Coronary artery (tissue), 2 donors: ENCODE results near the gene CBFA2T2.

ENCODE experiments used
- DNase-seq: peaks from one replicate; pipeline ENCODE4 v3.0.0-alpha.2; 2017; ENCODE audit warnings: low spot score
- H3K27ac ChIP-seq, 2 donors: fragments of 200-600 bp; sonication (generic); one replicate each; pipeline ENCODE4 v1.5.1; 2016 to 2019
- H3K4me3 ChIP-seq: fragments of 200-600 bp; sonication (generic); 2 replicates; pipeline ENCODE4 v1.5.1; 2016; ENCODE audit warnings: mild to moderate bottlenecking, moderate library complexity
- TF ChIP-seq, protein P1 (sequence below): fragments of 200-600 bp; sonication (generic); IDR thresholded peaks from one replicate; pipeline ENCODE4 v1.5.1; 2019; ENCODE audit warnings: antibody characterized with exemption

The CBFA2T2 gene

DNA sequence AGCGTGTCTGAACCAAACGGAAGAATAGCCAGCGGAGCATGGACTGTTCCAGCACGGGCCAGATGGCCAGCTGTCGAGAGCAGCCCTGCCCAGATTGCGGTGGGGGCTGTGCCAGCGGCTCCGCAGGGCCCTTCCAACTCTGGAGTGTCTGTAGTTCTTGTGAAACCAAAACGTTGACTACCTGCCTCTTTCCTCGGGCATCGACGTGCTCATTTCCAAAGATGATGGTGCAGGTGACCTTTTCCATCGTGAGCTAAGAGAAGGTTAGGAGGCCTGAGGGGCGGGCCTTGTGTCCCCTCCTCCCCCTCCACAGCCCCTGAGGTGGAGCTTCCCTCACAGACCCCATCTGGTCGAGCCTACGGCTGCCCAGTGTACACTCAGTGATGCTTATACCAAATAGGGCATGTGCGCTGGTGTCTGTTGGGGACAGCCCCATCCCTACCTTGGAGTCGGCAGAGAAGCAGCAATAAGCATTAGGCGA lies 159.3 kb downstream of the CBFA2T2 start:
- no peak overlapping the region for H3K4me3 ChIP-seq
- peak overlapping the region; percentile 11 to 39 for H3K27ac ChIP-seq
- DNase-seq: no peak
- TF ChIP-seq, protein P1, sequence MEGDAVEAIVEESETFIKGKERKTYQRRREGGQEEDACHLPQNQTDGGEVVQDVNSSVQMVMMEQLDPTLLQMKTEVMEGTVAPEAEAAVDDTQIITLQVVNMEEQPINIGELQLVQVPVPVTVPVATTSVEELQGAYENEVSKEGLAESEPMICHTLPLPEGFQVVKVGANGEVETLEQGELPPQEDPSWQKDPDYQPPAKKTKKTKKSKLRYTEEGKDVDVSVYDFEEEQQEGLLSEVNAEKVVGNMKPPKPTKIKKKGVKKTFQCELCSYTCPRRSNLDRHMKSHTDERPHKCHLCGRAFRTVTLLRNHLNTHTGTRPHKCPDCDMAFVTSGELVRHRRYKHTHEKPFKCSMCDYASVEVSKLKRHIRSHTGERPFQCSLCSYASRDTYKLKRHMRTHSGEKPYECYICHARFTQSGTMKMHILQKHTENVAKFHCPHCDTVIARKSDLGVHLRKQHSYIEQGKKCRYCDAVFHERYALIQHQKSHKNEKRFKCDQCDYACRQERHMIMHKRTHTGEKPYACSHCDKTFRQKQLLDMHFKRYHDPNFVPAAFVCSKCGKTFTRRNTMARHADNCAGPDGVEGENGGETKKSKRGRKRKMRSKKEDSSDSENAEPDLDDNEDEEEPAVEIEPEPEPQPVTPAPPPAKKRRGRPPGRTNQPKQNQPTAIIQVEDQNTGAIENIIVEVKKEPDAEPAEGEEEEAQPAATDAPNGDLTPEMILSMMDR: no peak

DNA sequence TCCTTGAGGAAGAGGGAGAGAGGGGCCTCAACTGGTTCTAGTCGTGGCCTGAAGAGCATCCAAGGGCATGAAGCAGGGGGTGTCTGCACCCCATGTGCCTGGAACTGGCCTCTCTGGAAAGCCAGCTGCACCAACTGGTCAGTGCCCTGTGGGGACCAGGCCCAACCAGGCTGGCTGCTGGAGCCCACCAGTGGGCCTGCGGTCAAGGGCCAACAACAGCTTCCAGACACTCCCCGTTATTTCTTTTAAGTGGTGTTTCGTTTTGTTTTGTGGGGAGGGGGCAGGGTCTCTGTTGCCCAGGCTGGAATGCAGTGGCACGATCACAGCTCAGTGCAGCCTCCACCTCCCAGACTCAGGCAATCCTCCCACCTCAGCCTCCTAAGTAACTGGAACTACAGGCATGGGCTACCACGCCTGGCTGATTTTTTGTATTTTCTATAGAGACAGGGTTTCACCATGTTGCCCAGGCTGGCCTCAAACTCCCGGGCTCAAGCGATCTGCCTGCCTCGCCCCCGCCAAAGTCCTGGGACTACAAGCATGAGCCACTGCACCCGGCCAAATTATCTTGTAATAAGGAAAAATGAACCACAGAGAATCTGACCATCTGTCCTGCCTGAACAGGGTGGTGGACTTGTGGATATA lies 160.3 kb downstream of the CBFA2T2 start:
- H3K4me3 ChIP-seq: no peak overlapping the region
- TF ChIP-seq, protein P1: no peak
- H3K27ac ChIP-seq: no peak overlapping the region
- no peak for DNase-seq

DNA sequence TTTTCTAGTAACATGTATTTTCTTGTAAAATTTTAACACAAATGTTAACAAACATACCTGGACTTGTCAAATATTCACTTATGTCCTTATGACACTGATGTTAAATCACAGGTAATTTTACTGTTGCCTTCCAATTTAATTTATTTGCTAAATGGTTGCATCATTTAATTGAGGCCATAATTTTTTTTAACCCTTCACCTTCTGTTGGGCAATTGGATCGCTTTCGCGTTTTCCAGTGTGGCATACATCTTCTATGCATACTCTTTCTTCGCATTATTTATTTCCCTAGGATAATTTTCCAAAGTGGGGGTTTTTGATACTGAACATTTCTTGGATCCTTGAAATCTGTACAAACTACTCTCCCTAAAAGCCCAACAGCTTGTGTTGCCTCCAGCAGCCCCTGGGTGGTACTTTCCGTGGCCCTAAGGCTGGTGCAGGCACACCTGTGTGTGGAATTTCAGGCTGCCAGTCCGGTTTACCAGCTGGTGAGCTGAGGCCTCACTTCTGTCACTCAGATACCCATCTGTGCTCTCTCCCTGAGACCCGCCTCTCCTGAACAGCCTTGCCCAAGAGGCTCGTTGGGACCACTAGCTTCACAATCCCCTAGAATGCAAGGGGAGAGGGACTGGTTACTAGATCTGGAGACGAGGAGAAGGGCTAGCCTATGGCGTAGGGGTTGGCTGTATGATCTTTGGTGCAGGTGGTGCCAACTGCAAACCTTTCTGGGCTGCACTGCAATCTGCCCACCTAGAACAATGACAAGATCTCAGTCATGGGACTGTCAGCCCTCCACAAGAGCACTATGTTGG lies 161.1 kb downstream of the CBFA2T2 start:
- no peak overlapping the region for H3K4me3 ChIP-seq
- DNase-seq: no peak
- no peak overlapping the region for H3K27ac ChIP-seq
- TF ChIP-seq, protein P1: no peak

DNA sequence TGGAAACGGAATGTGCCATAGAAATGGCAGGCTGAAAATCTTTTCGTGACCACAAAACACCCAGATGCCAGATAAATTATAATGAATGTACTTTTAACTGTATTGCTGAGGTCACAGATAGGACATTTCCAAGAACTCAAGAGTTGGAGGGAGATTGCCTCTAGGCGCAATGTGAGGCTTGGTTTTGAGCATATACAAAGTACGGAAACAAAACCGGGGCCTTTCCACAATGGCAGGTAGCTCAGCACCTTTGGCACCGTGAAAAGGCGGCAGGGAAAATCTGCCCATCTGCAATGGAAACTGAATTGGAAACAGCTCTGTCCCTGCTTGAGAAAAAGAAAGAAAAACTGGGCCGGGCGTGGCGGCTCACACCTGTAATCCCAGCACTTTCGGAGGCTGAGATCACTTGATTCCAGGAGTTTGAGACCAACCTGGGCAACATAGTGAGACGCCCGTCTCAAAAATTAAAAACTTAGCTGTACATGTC lies 161.7 kb downstream of the CBFA2T2 start:
- TF ChIP-seq, protein P1: no peak
- no peak overlapping the region for H3K27ac ChIP-seq
- no peak for DNase-seq
- no peak overlapping the region for H3K4me3 ChIP-seq

DNA sequence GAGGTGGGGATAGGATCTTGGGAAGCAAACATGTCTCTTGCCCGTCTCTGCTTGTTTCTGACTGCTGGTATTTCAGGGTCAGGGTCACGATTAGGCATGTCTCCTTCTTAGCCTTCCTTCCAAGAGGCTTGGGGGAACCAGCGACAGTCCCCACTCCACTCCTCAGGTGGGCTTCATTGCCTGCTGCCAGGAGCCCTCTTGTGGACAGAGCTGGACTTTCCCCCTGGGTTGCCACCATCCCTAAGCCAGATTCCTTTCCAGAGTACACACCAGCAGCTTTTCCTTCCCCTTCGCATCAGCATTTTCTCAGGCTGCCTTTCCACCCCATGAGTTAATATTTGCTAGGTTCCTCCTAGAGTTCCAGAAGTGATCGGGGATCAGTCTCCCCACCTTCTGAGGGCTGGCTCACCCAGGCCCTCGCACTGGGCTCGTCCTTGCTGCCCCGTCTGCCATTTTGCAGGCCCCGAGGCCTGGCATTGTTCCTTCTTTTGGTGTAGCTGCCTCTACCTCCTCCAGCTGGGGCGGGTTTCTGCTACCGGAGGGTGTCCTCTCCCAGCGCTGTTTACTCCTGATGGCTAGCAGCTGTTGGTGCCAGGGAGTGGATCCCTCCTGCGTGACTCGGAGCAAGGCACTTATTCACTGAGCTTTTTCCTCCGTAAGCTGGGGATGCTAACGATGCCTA lies 163.5 kb downstream of the CBFA2T2 start:
- TF ChIP-seq, protein P1: peak; percentile 78
- no peak overlapping the region for H3K27ac ChIP-seq
- H3K4me3 ChIP-seq: peak overlapping the region; percentile 27
- peak; percentile 74 for DNase-seq

DNA sequence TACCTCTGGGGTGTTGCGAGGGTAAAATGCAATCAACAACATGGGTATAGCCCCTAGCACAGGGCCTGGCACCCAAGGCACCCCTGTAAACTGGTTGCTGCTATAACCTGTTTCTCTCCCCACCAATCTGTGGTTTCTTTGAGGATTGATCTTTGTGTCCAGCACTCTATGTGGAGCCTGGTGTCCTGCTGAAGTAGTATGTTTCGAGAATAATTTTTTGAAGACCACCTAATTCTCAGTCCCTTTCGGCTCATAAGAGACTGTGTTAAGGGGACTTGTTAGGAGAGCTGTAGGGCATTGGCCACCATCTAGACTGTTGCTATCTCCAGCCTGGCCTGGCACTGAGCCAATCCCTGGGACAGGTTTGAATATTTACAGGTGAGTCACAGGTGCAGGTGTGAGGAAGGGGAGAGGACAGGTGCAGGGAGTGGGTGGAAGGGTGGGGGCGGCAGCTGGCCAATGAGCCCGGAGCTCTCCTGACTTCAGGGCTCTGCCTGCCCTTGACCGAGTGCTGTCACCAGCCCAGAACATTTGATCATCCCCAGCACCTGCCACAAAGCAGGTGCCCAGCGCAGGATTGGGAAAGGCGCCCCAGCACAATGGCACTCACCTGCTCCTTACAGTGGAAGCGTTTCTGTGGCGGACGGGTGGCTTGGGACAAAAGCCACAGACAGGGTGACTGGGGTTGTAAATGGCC lies 164.2 kb downstream of the CBFA2T2 start:
- DNase-seq: peak; percentile 74
- no peak overlapping the region for H3K4me3 ChIP-seq
- no peak overlapping the region for H3K27ac ChIP-seq
- TF ChIP-seq, protein P1: no peak
